ENCODE measurements around the gene MYRIP. TPM values are rescaled to one million over a fixed set of nuclear protein-coding genes. Genes with fewer than 3 reads are reported as not detected.
"Not testable (repeated sequence)": the region's sequence is repeated elsewhere in the genome, so short reads cannot be mapped to it uniquely, and the experiment has no call there.

MYRIP gene
- total RNA-seq, 1 experiment from 2014 or later: 1.6 TPM

- DNase-seq (ENCODE audit: low spot score) (no peak), ATAC-seq (no peak)
- TF ChIP-seq E2F5 (CRISPR knock-in tag; IDR thresholded peaks at IDR 0.05) (no peak), NFATC4 (CRISPR knock-in tag; IDR thresholded peaks at IDR 0.05) (no peak), ZNF671 (CRISPR knock-in tag; IDR thresholded peaks at IDR 0.05) (no peak), RELA (CRISPR knock-in tag; IDR thresholded peaks at IDR 0.05; ENCODE audit: borderline replicate concordance) (no peak), SMAD4 (CRISPR knock-in tag; IDR thresholded peaks at IDR 0.05) (no peak), RORB (CRISPR knock-in tag; IDR thresholded peaks at IDR 0.05) (no peak), ERG (CRISPR knock-in tag; IDR thresholded peaks at IDR 0.05) (no peak), JUN (CRISPR knock-in tag; IDR thresholded peaks at IDR 0.05) (no peak), ZNF219 (CRISPR knock-in tag; IDR thresholded peaks at IDR 0.05; ENCODE audit: borderline replicate concordance) (no peak), CBFB (CRISPR knock-in tag; IDR thresholded peaks at IDR 0.05; ENCODE audit: low read depth) (no peak), USF2 (CRISPR knock-in tag; IDR thresholded peaks at IDR 0.05) (no peak), KAT7 (CRISPR knock-in tag; IDR thresholded peaks at IDR 0.05; ENCODE audit: borderline replicate concordance) (no peak), NR1H2 (CRISPR knock-in tag; IDR thresholded peaks at IDR 0.05) (no peak), MXD4 (CRISPR knock-in tag; IDR thresholded peaks at IDR 0.05; ENCODE audit: borderline replicate concordance) (no peak), ZNF317 (CRISPR knock-in tag; IDR thresholded peaks at IDR 0.05; ENCODE audit: borderline replicate concordance, low read depth) (no peak), ZNF138 (CRISPR knock-in tag; conservative IDR thresholded peaks at IDR 0.05) (no peak)
- Mint-ChIP-seq H3K4me1 (no peaks in the 10 kb centered on the region), H3K9me3 (peaks cover 25% of the 10 kb centered on the region), H3K27ac (no peak overlapping the region), H3K4me3 (no peak overlapping the region), H3K27me3 (ENCODE audit: low read depth) (peaks cover 16% of the 10 kb centered on the region), H3K36me3 (no peaks in the 10 kb centered on the region)
- ChIA-PET CTCF (interaction anchor here (1.0 kb wide), 1 partner anchor 189 kb away, joined by 3 read pairs; no protein-coding TSS in a partner anchor), POLR2A (no interaction called here)
Observed at GRCh38 chr3:39801216-39801615, 8.2 kb upstream of the MYRIP start.

GRCh38 chr3:39802486-39802885, 6.9 kb upstream of the MYRIP start:
- DNase-seq (ENCODE audit: low spot score); H3K4me3 Mint-ChIP-seq; H3K27ac Mint-ChIP-seq; H3K36me3 Mint-ChIP-seq; H3K4me1 Mint-ChIP-seq; ATAC-seq; CTCF ChIA-PET; POLR2A ChIA-PET: not testable (repeated sequence)
- H3K9me3 Mint-ChIP-seq: peaks cover 22% of the 10 kb centered on the region
- H3K27me3 Mint-ChIP-seq (ENCODE audit: low read depth): peaks cover 28% of the 10 kb centered on the region

GRCh38 chr3:39803956-39804355, 5.5 kb upstream of the MYRIP start:
- no peak for DNase-seq (ENCODE audit: low spot score)
- peaks cover 22% of the 10 kb centered on the region for H3K9me3 Mint-ChIP-seq
- H3K4me3 Mint-ChIP-seq: no peak overlapping the region
- no peak for TF ChIP-seq ZNF219 (CRISPR knock-in tag; IDR thresholded peaks at IDR 0.05; ENCODE audit: borderline replicate concordance)
- no peak for TF ChIP-seq IRF2 (CRISPR knock-in tag; IDR thresholded peaks at IDR 0.05; ENCODE audit: borderline replicate concordance, low read depth)
- no peak for TF ChIP-seq ZNF232 (CRISPR knock-in tag; IDR thresholded peaks at IDR 0.05)
- TF ChIP-seq MYBL2 (CRISPR knock-in tag; IDR thresholded peaks at IDR 0.05): no peak
- TF ChIP-seq HMGXB4 (CRISPR knock-in tag; IDR thresholded peaks at IDR 0.05): no peak
- no peak for TF ChIP-seq ZNF317 (CRISPR knock-in tag; IDR thresholded peaks at IDR 0.05; ENCODE audit: borderline replicate concordance, low read depth)
- no peak for TF ChIP-seq ZMAT4 (CRISPR knock-in tag; IDR thresholded peaks at IDR 0.05)
- H3K36me3 Mint-ChIP-seq: no peaks in the 10 kb centered on the region
- H3K27me3 Mint-ChIP-seq (ENCODE audit: low read depth): peaks cover 43% of the 10 kb centered on the region
- H3K27ac Mint-ChIP-seq: no peak overlapping the region
- ChIA-PET POLR2A (no interaction called here), CTCF (interaction anchor here (0.7 kb wide), 1 partner anchor 808 kb away, joined by 3 read pairs; no protein-coding TSS in a partner anchor)
- H3K4me1 Mint-ChIP-seq: peaks cover 12% of the 10 kb centered on the region
- ATAC-seq: no peak
